GM12878 (cell line): ENCODE results near the gene GSS. TPM values are rescaled to one million over a fixed set of nuclear protein-coding genes. Genes with fewer than 3 reads are reported as not detected.

Experiments used
- ATAC-seq: fragments of 200-7000 bp; cut with Tn5 transposase; 3 replicates; pipeline ENCODE4 v1.9.1; 2020; ENCODE audit warnings: mild to moderate bottlenecking, moderate library complexity
- BruUV-seq: library from RNA; stranded (reverse); fragments of 400-500 nt; replicated peaks from 2 replicates; lab custom pipeline; 2021; lab: Mats Ljungman, UMichigan
- CTCF ChIA-PET: fragments of 300-600 bp; sonication (Branson Sonifier 250); formaldehyde crosslinking; extraction: SDS; loops from one replicate; lab custom pipeline; 2021; ENCODE audit warnings: inconsistent platforms; lab: Yijun Ruan, JAX
- POLR2A ChIA-PET: fragments of 350-600 bp; formaldehyde crosslinking; extraction: SDS; loops from one replicate; lab custom pipeline; 2021; ENCODE audit warnings: inconsistent platforms; lab: Charles Lee
- RAD21 ChIA-PET: fragments of 300-600 bp; sonication (Branson Sonifier 250); formaldehyde crosslinking; loops from one replicate; lab custom pipeline; 2023; ENCODE audit warnings: antibody characterized with exemption; ENCODE audit not compliant: unreplicated experiment; lab: Charles Lee
- SMC1A ChIA-PET: fragments of 300-600 bp; sonication (Branson Sonifier 250); formaldehyde crosslinking; loops from one replicate; lab custom pipeline; 2023; ENCODE audit not compliant: unreplicated experiment, uncharacterized antibody; lab: Charles Lee
- DNase-seq: peaks from one replicate; pipeline ENCODE4 v3.0.0-alpha.2; 2011; ENCODE audit warnings: low read depth, low spot score
- FAIRE-seq: peaks from 3 replicates; lab custom pipeline; 2011; peaks lifted over from hg19 to GRCh38; lab: Jason Lieb, UNC
- H2AFZ ChIP-seq: 2 replicates; pipeline ENCODE4 v1.6.0; 2011; ENCODE audit warnings: low read depth, low read length, control low read depth; ENCODE audit not compliant: control insufficient read depth
- H3K27ac ChIP-seq: 2 replicates; pipeline ENCODE4 v1.5.1; 2011; ENCODE audit warnings: control low read depth; ENCODE audit not compliant: control insufficient read depth, insufficient read depth
- H3K27me3 ChIP-seq, 2 experiments: replicated peaks in 1 of 2; 2 replicates each; pipeline versions ENCODE4 v1.6.0 to v1.6.1; 2011; ENCODE audit warnings: low read length in 1 of 2; ENCODE audit not compliant: control insufficient read depth in 2 of 2, insufficient read depth in 2 of 2
- H3K36me3 ChIP-seq, 2 experiments: 2 replicates each; pipeline ENCODE4 v1.5.1; 2011; ENCODE audit warnings: low read length in 1 of 2; ENCODE audit not compliant: control insufficient read depth in 2 of 2, insufficient read depth in 2 of 2
- H3K4me1 ChIP-seq: 2 replicates; pipeline ENCODE4 v1.6.1; 2011; ENCODE audit warnings: mild to moderate bottlenecking, low read length, moderate library complexity, mixed read lengths; ENCODE audit not compliant: control insufficient read depth, insufficient read depth
- H3K4me2 ChIP-seq: 2 replicates; pipeline ENCODE4 v1.6.0; 2011; ENCODE audit warnings: control low read depth; ENCODE audit not compliant: control insufficient read depth, insufficient read depth
- H3K4me3 ChIP-seq: fragments of 200-600 bp; sonication (generic); 2 replicates; pipeline ENCODE4 v1.5.1; 2016
- H3K79me2 ChIP-seq: 2 replicates; pipeline ENCODE4 v1.6.0; 2011; ENCODE audit warnings: low read length; ENCODE audit not compliant: control insufficient read depth, insufficient read depth
- H3K9ac ChIP-seq: 2 replicates; pipeline ENCODE4 v1.8.0; 2011; ENCODE audit warnings: low read length, control low read depth, mixed read lengths; ENCODE audit not compliant: control insufficient read depth, insufficient read depth
- H3K9me3 ChIP-seq: replicated peaks from 3 replicates; pipeline ENCODE4 v1.5.1; 2011; ENCODE audit warnings: mild to moderate bottlenecking, low read length; ENCODE audit not compliant: control insufficient read depth, insufficient read depth
- H4K20me1 ChIP-seq: 2 replicates; pipeline ENCODE4 v1.6.0; 2011; ENCODE audit not compliant: control insufficient read depth, insufficient read depth
- ASH2L ChIP-seq: fragments of 300-600, 200-600 bp; sonication (generic); IDR thresholded peaks from 2 replicates; pipeline ENCODE4 v1.6.1; 2017; ENCODE audit warnings: low read depth, mild to moderate bottlenecking, borderline replicate concordance
- BHLHE40 ChIP-seq, 2 experiments: fragments of 450-650 bp in 1 of 2; IDR thresholded peaks; 2 replicates each; pipeline ENCODE4 v1.6.1; 2011 to 2017; ENCODE audit warnings: low read depth in 2 of 2, borderline replicate concordance in 1 of 2, improper control_type of control experiment in 1 of 2, low read length in 1 of 2, mild to moderate bottlenecking in 1 of 2
- CBX3 ChIP-seq: fragments of 200-600 bp; sonication (generic); IDR thresholded peaks from 2 replicates; pipeline ENCODE4 v1.6.1; 2016; ENCODE audit warnings: low read depth, borderline replicate concordance
- CHD4 ChIP-seq: fragments of 200-600 bp; sonication (generic); IDR thresholded peaks from 2 replicates; pipeline ENCODE4 v1.6.1; 2016; ENCODE audit warnings: mild to moderate bottlenecking
- HCFC1 ChIP-seq: fragments of 150-350 bp; IDR thresholded peaks from 2 replicates; pipeline ENCODE4 v1.6.1; 2014; ENCODE audit warnings: low read length
- HDAC6 ChIP-seq: fragments of 200-600 bp; sonication (generic); IDR thresholded peaks from one replicate; pipeline ENCODE4 v1.8.0; 2017; ENCODE audit warnings: antibody characterized with exemption; ENCODE audit not compliant: unreplicated experiment
- IRF4 ChIP-seq: IDR thresholded peaks from 2 replicates; pipeline ENCODE4 v1.6.1; 2011; ENCODE audit warnings: low read depth, low read length
- KDM1A ChIP-seq: fragments of 200-600 bp; sonication (generic); IDR thresholded peaks from 2 replicates; pipeline ENCODE4 v1.6.1; 2016; ENCODE audit warnings: borderline replicate concordance
- LARP7 ChIP-seq: fragments of 450-650 bp; IDR thresholded peaks from 2 replicates; pipeline ENCODE4 v1.6.1; 2017; ENCODE audit warnings: mild to moderate bottlenecking
- PML ChIP-seq: IDR thresholded peaks from 2 replicates; pipeline ENCODE4 v1.6.1; 2012; ENCODE audit warnings: low read length, inconsistent platforms
- SP1 ChIP-seq: IDR thresholded peaks from one replicate; pipeline ENCODE4 v1.6.1; 2011; ENCODE audit warnings: low read depth, low read length
- TCF3 ChIP-seq: IDR thresholded peaks from 2 replicates; pipeline ENCODE4 v1.6.1; 2012; ENCODE audit warnings: low read depth, mild to moderate bottlenecking, low read length, borderline replicate concordance; ENCODE audit not compliant: insufficient read depth
- WRNIP1 ChIP-seq: IDR thresholded peaks from 2 replicates; pipeline ENCODE4 v1.6.1; 2011; ENCODE audit warnings: low read depth, low read length, improper control_type of control experiment, borderline replicate concordance
- ZBTB4 ChIP-seq: fragments of 450-650 bp; formaldehyde crosslinking; IDR thresholded peaks from 2 replicates; pipeline ENCODE4 v1.4.0; 2022; ENCODE audit warnings: mild to moderate bottlenecking, moderate library complexity
- WGBS: methylation state at CpG from one replicate; pipeline ENCODE4 v1.1.6; 2016; ENCODE audit warnings: low lambda C conversion rate; ENCODE audit not compliant: insufficient replicate concordance, insufficient coverage; ENCODE audit errors: missing lambda C conversion rate; 5-methylcytosine and 5-hydroxymethylcytosine counted together
- in situ Hi-C: fragments of 300-500 bp; cut with MboI; formaldehyde crosslinking; loops from 9 replicates; pipeline ENCODE4 v1.14.3; 2018; ENCODE audit warnings: mixed read lengths
- intact Hi-C: fragments of 100-400 bp; cut with micrococcal nuclease; formaldehyde crosslinking; loops from one replicate; pipeline ENCODE4 v1.14.2; 2022; ENCODE audit not compliant: unreplicated experiment
- polyA plus RNA-seq, 11 experiments: library from polyadenylated mRNA; depleted of rRNA in 4 of 11; unstranded in 6 of 11; stranded (reverse) in 5 of 11; fragments of >200 nt; fragmentation: Nextera tagmentation in 4 of 11; fragmentation: Illumina TruSeq in 1 of 11; extraction: Ambion mirVana in 4 of 11; extraction: Trizol in 1 of 11; gene quantifications; 1 replicate in 1 of 11; 2 replicates in 10 of 11; pipeline versions ENCODE4 v1.2.1 to v1.2.3, GENCODE V29; 2011 to 2016; ENCODE audit warnings: inconsistent platforms in 2 of 11, missing spikeins in 2 of 11, low read depth in 1 of 11
- total RNA-seq, 4 experiments: library from RNA; depleted of rRNA in 3 of 4; stranded (reverse); fragments of >200 nt in 3 of 4; fragmentation: Illumina TruSeq in 1 of 4; extraction: Trizol in 1 of 4; gene quantifications; 2 replicates each; pipeline versions ENCODE4 v1.2.1 to v1.2.3, GENCODE V29; 2013 to 2021
- TF ChIP-seq, protein P1 (sequence below): IDR thresholded peaks from 2 replicates; pipeline ENCODE4 v1.6.1; 2011; ENCODE audit warnings: mild to moderate bottlenecking, low read depth, low read length, moderate library complexity; ENCODE audit not compliant: insufficient replicate concordance
- TF ChIP-seq, protein P2 (sequence below): fragments of 450-650 bp; formaldehyde crosslinking; IDR thresholded peaks from 2 replicates; pipeline ENCODE4 v1.5.0; 2022; ENCODE audit warnings: mild to moderate bottlenecking, missing genetic modification characterization

Gene GSS
- total and polyA plus RNA-seq, 10 of the 15 experiments (the other 5 are each of a cell fraction or from before 2014, with no cell fraction given): 12.7 to 120 (median 67.4) TPM

- TF ChIP-seq ZBTB4 (CRISPR knock-in tag) (no peak), WRNIP1 (no peak), ASH2L (no peak), LARP7 (no peak), PML (no peak)
Measured at GRCh38 chr20:34999782-35000181, 44.2 kb upstream of the GSS start (continued).

GRCh38 chr20:34999021-34999451 lies 43.4 kb upstream of the GSS start:
- Histone ChIP-seq H3K9me3 (no peaks in the 10 kb centered on the region), H3K27me3 (no peaks in the 10 kb centered on the region), H3K9ac (no peak overlapping the region), H3K27ac (no peak overlapping the region), H3K4me3 (no peak overlapping the region), H3K79me2 (no peaks in the 10 kb centered on the region), H3K36me3 (peaks cover 3 to 32% of the 10 kb centered on the region in 2 experiments; a peak in 3 of 4 replicates), H3K4me2 (no peak overlapping the region), H2AFZ (no peak overlapping the region), H4K20me1 (no peaks in the 10 kb centered on the region), H3K4me1 (no peaks in the 10 kb centered on the region)
- ATAC-seq (no peak), FAIRE-seq (no peak), DNase-seq (no peak)
- no TSS peak for BruUV-seq
- WGBS: 98% methylated on average over 25 of the region's 25 CpGs
- in situ Hi-C loops (no loop called here), intact Hi-C loops (no loop called here)
- SMC1A ChIA-PET: interaction anchor here (0.5 to 1.1 kb wide), 2 partner anchors 55 to 97 kb away, joined by 3 read pairs; no protein-coding TSS in a partner anchor
- POLR2A ChIA-PET: no interaction called here
- RAD21 ChIA-PET: no interaction called here
- CTCF ChIA-PET: interaction anchor here (0.6 kb wide), 1 partner anchor 85 kb away, joined by 5 read pairs; no protein-coding TSS in a partner anchor
- TF ChIP-seq HCFC1 (no peak), TCF3 (no peak), IRF4 (no peak), BHLHE40 (IDR thresholded peaks at IDR 0.05; ENCODE audit: borderline replicate concordance in 1 of 2, low read depth in 2 of 2, low read length in 1 of 2) (no peak), CBX3 (no peak), HDAC6 (no peak), SP1 (no peak), CHD4 (no peak), KDM1A (no peak)
- TF ChIP-seq, protein P1, sequence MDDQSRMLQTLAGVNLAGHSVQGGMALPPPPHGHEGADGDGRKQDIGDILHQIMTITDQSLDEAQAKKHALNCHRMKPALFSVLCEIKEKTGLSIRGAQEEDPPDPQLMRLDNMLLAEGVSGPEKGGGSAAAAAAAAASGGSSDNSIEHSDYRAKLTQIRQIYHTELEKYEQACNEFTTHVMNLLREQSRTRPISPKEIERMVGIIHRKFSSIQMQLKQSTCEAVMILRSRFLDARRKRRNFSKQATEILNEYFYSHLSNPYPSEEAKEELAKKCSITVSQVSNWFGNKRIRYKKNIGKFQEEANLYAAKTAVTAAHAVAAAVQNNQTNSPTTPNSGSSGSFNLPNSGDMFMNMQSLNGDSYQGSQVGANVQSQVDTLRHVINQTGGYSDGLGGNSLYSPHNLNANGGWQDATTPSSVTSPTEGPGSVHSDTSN: no peak
- TF ChIP-seq, protein P2, sequence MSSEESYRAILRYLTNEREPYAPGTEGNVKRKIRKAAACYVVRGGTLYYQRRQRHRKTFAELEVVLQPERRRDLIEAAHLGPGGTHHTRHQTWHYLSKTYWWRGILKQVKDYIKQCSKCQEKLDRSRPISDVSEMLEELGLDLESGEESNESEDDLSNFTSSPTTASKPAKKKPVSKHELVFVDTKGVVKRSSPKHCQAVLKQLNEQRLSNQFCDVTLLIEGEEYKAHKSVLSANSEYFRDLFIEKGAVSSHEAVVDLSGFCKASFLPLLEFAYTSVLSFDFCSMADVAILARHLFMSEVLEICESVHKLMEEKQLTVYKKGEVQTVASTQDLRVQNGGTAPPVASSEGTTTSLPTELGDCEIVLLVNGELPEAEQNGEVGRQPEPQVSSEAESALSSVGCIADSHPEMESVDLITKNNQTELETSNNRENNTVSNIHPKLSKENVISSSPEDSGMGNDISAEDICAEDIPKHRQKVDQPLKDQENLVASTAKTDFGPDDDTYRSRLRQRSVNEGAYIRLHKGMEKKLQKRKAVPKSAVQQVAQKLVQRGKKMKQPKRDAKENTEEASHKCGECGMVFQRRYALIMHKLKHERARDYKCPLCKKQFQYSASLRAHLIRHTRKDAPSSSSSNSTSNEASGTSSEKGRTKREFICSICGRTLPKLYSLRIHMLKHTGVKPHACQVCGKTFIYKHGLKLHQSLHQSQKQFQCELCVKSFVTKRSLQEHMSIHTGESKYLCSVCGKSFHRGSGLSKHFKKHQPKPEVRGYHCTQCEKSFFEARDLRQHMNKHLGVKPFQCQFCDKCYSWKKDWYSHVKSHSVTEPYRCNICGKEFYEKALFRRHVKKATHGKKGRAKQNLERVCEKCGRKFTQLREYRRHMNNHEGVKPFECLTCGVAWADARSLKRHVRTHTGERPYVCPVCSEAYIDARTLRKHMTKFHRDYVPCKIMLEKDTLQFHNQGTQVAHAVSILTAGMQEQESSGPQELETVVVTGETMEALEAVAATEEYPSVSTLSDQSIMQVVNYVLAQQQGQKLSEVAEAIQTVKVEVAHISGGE (CRISPR knock-in tag): no peak
